ENCODE measurements around the gene FICD. TPM values are rescaled to one million over a fixed set of nuclear protein-coding genes. Genes with fewer than 3 reads are reported as not detected.

Gene FICD
- total and polyA plus RNA-seq, 2 donors = 3.3 to 3.6 TPM

DNA sequence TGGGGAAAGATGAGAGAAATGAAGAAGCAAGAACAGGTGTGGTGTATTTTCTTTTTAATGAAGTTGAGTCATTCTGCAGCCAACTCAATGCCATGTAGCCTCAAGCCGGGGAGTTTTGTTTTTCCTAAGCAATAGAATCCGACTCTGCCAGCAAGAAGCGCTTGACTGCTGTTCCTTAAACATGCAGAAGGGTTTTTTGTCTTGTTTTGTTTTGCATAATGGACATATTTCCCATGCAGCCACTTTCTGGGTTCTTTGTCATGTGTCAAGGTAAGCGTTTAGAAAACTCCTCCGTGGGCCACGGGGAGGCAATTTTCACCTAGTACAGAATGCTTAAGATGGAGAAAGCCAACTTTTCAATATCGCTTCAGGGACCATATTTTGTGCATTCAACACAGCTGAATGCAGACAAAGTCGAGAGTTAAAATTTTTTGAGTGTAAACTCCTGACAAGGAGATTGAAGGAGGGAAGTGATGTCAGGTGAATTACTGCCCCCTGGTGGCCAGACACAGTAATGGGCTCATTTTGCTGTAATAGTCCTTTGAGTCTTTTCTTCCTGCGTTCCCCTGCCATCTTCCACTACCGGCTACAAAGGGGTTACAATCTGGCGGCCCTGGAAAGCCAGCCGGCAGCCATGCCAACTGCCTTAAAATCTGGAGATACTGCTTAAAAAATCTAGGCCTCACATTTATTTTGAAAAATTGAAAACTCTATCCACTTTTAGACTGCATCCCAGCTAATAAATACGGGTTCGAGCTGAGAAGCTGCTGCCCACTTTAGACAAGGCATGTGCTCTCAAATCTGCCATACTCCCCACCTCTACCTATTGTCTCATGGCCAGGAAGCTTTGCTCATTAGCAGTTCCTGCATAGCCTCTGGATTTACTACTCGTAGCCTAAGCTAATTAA, 3.2 kb upstream of the FICD start:
- H3K36me3 ChIP-seq (ENCODE audit: insufficient read depth) = no peaks in the 10 kb centered on the region
- H3K27ac ChIP-seq (ENCODE audit: low read depth) = no peak overlapping the region
- no peaks in the 10 kb centered on the region for H3K4me1 ChIP-seq (ENCODE audit: insufficient read depth)
- no peak overlapping the region for H3K4me3 ChIP-seq (ENCODE audit: low read depth, low read length)
- DNase-seq (ENCODE audit: extremely low spot score) = no peak
- 30% methylated on average over 15 of the region's 15 CpGs for WGBS

DNA sequence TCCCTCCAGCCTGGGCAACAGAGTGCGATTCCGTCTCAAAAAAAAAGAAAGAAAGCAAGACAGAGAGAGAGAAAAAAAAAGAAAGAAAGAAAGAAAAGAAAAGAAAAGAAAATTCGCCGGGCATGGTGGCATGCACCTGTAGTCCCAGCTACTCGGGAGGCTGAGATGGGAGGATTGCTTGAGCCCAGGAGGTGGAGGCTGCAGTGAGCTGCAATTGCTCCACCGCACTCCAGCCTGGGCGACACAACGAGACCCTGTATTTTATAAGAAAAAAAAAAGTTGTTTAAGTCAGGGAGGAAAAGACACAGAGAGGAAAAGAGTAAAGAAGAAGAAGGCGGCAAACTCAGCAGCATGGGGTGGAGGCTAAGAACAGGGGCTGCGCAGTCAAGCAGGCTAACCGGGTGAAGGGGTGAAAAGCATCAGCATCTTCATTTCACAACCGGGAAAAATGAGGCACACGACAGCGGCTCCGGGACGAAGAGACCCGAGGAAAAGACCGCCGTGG, 557 bp upstream of the FICD start:
- Histone ChIP-seq H3K27ac (ENCODE audit: low read depth) (no peak overlapping the region), H3K4me3 (ENCODE audit: low read depth, low read length) (peak overlapping the region; percentile 22), H3K36me3 (ENCODE audit: insufficient read depth) (no peaks in the 10 kb centered on the region), H3K4me1 (ENCODE audit: insufficient read depth) (no peaks in the 10 kb centered on the region)
- no peak for DNase-seq (ENCODE audit: extremely low spot score)
- WGBS = 28% methylated on average over 19 of the region's 19 CpGs

DNA sequence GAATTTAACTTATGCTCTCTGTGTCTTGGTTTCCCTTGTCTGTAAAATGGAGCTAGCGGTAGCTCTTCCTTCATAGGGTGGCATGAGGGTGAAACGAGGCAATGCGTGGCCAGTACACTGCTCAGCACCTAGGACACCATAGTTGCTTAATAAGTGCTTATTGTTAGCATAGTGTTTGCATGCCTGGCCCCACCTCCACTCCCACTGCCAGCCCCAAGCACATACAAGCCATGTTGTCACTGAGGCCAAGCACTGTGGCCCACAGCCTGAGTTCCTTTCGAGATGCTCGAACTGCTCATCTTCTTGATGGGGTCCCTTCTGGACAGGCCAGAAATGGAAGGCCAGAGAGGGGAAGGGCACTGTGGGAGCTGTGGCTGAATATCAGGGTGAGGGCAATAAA, 839 bp downstream of the FICD start:
- no peak for DNase-seq (ENCODE audit: extremely low spot score)
- Histone ChIP-seq H3K4me1 (ENCODE audit: insufficient read depth) (no peaks in the 10 kb centered on the region), H3K4me3 (ENCODE audit: low read depth, low read length) (peak overlapping the region; percentile 76), H3K27ac (ENCODE audit: low read depth) (no peak overlapping the region), H3K36me3 (ENCODE audit: insufficient read depth) (no peaks in the 10 kb centered on the region)
- 54% methylated on average over 5 of the region's 5 CpGs for WGBS

DNA sequence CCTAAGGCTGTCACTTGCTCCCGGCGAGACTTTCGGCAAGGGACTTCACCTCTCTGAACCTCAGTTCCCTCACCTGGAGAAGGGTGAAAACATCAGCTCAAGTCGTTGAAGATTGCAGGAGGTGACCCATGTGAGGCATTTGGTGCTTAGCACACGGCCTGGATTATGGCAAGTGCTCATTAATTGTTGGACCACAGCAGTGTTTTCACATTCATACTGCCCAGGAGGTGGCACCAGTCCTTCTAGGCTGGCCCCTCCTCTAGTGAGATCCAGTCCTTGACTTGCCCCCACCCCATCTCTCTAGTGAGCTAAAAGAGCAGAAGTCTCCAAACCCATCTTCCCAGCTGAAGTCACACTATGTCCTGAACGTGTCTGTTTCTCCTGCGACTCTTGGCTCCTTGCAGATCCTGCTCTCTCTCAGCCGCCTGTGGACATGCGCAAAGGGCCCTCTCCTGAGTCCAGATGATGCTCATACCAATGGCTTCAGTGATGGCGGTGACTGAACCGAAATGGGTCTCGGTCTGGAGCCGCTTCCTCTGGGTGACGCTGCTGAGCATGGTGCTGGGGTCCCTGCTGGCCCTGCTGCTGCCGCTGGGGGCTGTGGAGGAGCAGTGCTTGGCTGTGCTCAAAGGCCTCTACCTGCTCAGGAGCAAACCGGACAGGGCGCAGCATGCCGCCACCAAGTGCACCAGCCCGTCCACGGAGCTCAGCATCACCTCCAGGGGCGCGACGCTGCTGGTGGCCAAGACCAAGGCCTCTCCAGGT, 1.6 kb downstream of the FICD start:
- Histone ChIP-seq H3K4me3 (ENCODE audit: low read depth, low read length) (no peak overlapping the region), H3K36me3 (ENCODE audit: insufficient read depth) (no peaks in the 10 kb centered on the region), H3K27ac (ENCODE audit: low read depth) (no peak overlapping the region), H3K4me1 (ENCODE audit: insufficient read depth) (no peaks in the 10 kb centered on the region)
- DNase-seq (ENCODE audit: extremely low spot score) = no peak
- 84% methylated on average over 23 of the region's 23 CpGs for WGBS

DNA sequence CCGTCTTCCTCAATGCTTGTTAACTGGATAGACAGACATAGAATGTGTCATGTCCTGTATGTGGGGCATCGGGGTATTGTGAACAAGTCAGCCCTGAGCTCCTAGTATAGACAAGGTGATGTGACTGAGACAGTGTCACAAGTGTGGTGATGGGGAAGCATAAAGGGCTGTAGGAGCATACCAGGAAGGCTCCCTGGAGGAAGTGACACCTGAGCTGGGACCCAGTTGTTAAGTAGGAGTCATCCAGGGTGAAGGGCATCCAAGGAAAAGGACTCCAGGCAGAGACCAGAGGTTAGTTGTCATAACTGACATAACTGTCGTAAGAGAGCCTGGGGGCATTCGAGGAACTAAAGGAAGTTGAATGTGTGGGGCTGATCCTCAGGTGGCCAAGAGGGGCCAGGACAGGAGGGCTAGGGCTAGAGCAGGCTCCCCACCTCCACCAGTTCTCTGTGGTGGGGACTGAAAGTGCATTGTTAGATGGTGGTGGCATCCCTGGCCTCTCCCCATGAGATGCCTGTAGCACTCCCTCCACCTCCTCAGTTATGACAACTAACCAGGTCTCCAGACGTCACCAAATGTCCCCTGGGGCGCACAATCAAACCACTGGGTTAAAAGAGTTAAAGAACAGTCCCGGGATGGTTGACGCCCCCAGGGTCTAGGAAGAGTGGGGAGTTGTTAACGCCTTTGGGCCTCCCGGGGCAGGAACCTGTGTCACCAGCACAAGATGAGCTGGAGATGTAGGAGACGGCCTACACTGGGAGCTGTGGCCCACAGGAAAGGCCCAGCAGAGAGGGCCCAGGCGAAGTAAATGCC, 2.4 kb downstream of the FICD start:
- 87% methylated on average over 12 of the region's 12 CpGs for WGBS
- Histone ChIP-seq H3K4me1 (ENCODE audit: insufficient read depth) (no peaks in the 10 kb centered on the region), H3K4me3 (ENCODE audit: low read depth, low read length) (no peak overlapping the region), H3K27ac (ENCODE audit: low read depth) (no peak overlapping the region), H3K36me3 (ENCODE audit: insufficient read depth) (no peaks in the 10 kb centered on the region)
- DNase-seq (ENCODE audit: extremely low spot score) = no peak

DNA sequence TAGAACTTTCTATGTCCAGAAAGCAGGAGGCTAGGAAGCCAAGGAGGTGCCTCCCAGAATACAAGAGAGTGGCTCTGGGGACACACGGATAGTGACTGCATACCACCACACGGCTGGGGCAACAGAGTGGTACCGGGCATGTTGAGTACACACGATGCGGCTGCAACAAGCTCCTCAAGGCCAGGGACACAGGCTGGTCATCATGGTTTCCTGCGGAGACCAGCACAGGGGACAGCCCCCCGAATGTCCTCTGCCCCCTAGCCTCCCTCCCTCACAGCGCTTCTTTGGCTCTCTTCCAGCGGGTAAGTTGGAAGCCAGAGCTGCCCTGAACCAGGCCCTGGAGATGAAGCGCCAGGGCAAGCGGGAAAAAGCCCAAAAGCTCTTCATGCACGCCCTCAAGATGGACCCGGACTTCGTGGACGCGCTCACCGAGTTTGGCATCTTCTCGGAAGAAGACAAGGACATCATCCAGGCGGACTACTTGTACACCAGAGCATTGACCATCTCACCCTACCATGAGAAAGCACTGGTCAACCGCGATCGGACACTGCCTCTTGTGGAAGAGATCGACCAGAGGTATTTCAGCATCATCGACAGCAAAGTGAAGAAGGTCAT, 3.1 kb downstream of the FICD start:
- Histone ChIP-seq H3K4me1 (ENCODE audit: insufficient read depth) (no peaks in the 10 kb centered on the region), H3K4me3 (ENCODE audit: low read depth, low read length) (no peak overlapping the region), H3K36me3 (ENCODE audit: insufficient read depth) (peaks cover 4% of the 10 kb centered on the region), H3K27ac (ENCODE audit: low read depth) (no peak overlapping the region)
- WGBS = 95% methylated on average over 24 of the region's 24 CpGs
- no peak for DNase-seq (ENCODE audit: extremely low spot score)

DNA sequence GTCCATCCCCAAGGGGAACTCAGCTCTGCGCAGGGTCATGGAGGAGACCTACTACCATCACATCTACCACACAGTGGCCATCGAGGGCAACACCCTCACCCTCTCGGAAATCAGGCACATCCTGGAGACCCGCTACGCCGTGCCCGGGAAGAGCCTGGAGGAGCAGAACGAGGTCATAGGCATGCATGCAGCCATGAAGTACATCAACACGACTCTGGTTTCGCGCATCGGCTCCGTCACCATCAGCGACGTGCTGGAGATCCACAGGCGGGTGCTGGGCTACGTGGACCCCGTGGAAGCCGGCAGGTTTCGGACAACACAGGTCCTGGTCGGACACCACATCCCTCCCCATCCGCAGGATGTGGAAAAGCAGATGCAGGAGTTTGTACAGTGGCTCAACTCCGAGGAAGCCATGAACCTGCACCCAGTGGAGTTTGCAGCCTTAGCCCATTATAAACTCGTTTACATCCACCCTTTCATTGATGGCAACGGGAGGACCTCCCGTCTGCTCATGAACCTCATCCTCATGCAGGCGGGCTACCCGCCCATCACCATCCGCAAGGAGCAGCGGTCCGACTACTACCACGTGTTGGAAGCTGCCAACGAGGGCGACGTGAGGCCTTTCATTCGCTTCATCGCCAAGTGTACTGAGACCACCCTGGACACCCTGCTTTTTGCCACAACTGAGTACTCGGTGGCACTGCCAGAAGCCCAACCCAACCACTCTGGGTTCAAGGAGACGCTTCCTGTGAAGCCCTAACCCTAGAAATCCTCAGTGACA, 3.8 kb downstream of the FICD start:
- WGBS = 93% methylated on average over 39 of the region's 39 CpGs
- Histone ChIP-seq H3K4me3 (ENCODE audit: low read depth, low read length) (no peak overlapping the region), H3K27ac (ENCODE audit: low read depth) (no peak overlapping the region), H3K4me1 (ENCODE audit: insufficient read depth) (no peaks in the 10 kb centered on the region), H3K36me3 (ENCODE audit: insufficient read depth) (peaks cover 5% of the 10 kb centered on the region)
- DNase-seq (ENCODE audit: extremely low spot score) = no peak

DNA sequence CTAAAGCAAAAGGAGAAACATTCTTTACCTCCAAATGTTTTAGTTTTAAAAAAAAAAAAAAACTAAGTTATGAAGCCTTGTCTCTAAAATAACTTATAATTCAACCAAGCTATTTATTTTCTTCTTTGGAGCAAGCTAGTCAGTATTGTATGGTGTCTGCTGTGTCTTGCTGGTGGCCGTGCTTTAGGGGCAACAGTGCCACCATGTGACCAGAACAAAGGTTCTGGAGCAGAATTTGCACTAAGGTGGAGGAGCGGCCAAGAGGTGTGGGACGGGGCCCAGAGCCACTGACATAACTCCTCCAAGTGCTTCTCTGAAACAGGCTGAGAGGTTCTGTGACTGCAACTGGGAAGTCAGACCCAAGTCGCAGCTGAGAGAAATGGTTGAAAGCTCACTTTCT, 4.5 kb downstream of the FICD start:
- peaks cover 5% of the 10 kb centered on the region for H3K36me3 ChIP-seq (ENCODE audit: insufficient read depth)
- no peak overlapping the region for H3K4me3 ChIP-seq (ENCODE audit: low read depth, low read length)
- no peak overlapping the region for H3K27ac ChIP-seq (ENCODE audit: low read depth)
- DNase-seq (ENCODE audit: extremely low spot score) = no peak
- whole genome bisulfite sequencing = 63% methylated on average over 4 of the region's 4 CpGs
- no peaks in the 10 kb centered on the region for H3K4me1 ChIP-seq (ENCODE audit: insufficient read depth)

DNA sequence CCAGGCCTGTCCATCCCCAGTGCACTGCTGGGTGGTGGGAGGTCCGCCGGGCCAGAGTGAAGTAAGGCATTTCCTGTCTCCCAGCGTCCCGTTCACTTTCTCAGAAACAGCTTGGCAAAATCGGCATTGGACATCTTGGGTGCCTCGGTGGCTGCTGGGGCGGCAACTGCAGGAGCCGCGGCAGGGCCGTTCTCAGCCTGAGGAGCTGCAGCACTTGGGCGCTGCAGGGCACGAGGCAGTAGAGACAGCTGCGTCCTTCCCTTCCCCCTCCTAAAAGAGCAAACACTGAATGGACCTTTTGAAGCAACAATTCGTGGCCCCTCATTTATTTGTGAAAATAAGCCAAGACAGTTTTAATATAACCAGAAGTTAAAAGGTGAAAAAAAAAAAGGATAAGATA, 8.3 kb downstream of the FICD start:
- WGBS = 73% methylated on average over 14 of the region's 14 CpGs
- Histone ChIP-seq H3K36me3 (ENCODE audit: insufficient read depth) (peaks cover 8% of the 10 kb centered on the region), H3K4me3 (ENCODE audit: low read depth, low read length) (no peak overlapping the region), H3K27ac (ENCODE audit: low read depth) (peak overlapping the region; percentile 27), H3K4me1 (ENCODE audit: insufficient read depth) (no peaks in the 10 kb centered on the region)
- no peak for DNase-seq (ENCODE audit: extremely low spot score)

DNA sequence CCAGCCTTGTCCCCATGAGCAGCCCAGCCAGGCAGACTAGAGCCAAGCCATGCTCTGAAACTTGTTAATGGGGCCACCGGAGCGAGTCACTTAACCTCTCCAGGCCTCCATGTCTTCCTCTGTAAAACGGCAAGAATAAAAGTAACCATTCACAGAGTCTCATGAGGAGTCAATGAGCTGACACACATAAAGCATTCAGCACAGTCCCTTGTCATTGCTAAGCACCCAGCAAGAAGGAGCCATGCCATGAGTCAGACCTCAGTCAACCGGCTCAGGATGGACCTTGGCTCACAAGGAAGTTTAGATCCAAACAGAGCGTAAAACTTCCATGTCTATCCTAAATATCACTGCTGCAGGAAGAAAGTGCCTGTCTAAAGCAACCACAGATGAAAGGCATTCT, 10.6 kb downstream of the FICD start:
- Histone ChIP-seq H3K36me3 (ENCODE audit: insufficient read depth) (peaks cover 8% of the 10 kb centered on the region), H3K4me3 (ENCODE audit: low read depth, low read length) (no peak overlapping the region), H3K4me1 (ENCODE audit: insufficient read depth) (no peaks in the 10 kb centered on the region), H3K27ac (ENCODE audit: low read depth) (no peak overlapping the region)
- 87% methylated on average over 5 of the region's 5 CpGs for WGBS
- no peak for DNase-seq (ENCODE audit: extremely low spot score)

DNA sequence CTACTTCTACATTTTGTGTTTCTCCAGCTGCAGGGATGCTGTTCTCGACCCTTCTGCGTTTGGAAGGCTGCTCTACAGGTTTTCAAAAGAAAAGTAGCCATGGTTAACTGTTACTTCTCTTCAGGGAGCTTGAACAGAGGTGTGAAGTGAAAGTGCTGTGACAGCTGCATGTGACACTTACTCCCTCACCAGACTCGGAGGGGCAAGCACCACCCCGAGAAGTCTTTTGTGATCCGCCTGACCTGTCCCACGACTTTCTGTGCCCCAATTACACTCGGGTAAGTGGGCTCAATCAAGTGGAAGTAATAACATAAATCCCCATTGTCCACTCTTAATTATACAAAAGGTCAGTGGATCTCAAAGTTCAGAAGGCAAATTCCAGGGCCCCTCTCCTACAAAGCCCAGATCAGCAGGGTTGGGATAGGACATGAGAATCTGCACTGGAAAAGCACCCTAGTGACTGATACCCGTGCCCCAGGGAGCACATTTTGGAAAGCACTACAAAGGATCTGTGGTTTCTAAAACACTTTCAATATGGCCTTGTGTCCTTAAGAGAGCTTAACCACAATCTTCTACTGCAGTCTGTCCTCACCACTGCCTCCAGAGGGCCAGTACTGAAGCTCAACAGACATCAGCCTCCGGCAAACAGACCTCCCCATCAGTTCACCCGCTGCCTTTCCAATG, 11.5 kb downstream of the FICD start:
- Histone ChIP-seq H3K36me3 (ENCODE audit: insufficient read depth) (peaks cover 8% of the 10 kb centered on the region), H3K4me3 (ENCODE audit: low read depth, low read length) (no peak overlapping the region), H3K4me1 (ENCODE audit: insufficient read depth) (no peaks in the 10 kb centered on the region), H3K27ac (ENCODE audit: low read depth) (no peak overlapping the region)
- no peak for DNase-seq (ENCODE audit: extremely low spot score)
- WGBS = 84% methylated on average over 10 of the region's 10 CpGs

DNA sequence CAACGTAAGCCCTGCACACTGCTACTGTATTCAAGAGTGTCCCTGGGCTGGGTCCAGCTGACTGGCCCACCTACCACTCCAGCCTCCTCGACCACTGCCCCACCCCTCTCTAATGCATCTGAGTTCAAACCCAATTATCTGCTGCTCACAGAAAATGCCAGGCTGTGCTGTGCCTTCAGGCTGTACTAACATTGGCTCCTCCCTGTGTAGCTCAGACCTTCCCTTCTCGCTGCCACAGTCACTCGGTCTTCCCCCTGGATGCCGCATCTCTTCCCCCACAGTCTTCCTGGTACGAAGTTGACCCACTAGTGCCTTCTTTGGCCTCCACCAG, 12.1 kb downstream of the FICD start:
- DNase-seq (ENCODE audit: extremely low spot score) = no peak
- H3K27ac ChIP-seq (ENCODE audit: low read depth) = no peak overlapping the region
- H3K4me1 ChIP-seq (ENCODE audit: insufficient read depth) = no peaks in the 10 kb centered on the region
- no peak overlapping the region for H3K4me3 ChIP-seq (ENCODE audit: low read depth, low read length)
- 93% methylated on average over 6 of the region's 6 CpGs for WGBS
- peaks cover 8% of the 10 kb centered on the region for H3K36me3 ChIP-seq (ENCODE audit: insufficient read depth)
